Measurements from ENCODE around the gene POU2AF3. TPM values are rescaled to one million over a fixed set of nuclear protein-coding genes. Genes with fewer than 3 reads are reported as not detected.
A peak's percentile ranks its signal among the peaks of the same experiment; 100 is the strongest.

Gene POU2AF3
- total and polyA plus RNA-seq, 2 donors (not counting 1 experiment from before 2014, with no cell fraction given) = 0.51 to 2.1 TPM

GRCh38 chr11:111352935-111353710, 54.8 kb downstream of the POU2AF3 start:
- Histone ChIP-seq H4K20me1 (ENCODE audit: control insufficient read depth, insufficient read depth, low read length, poor library complexity, severe bottlenecking) (peaks cover 50% of the 10 kb centered on the region), H3K36me3 (replicated peaks in 1 of 2; ENCODE audit: control extremely low read depth in 1 of 2, control insufficient read depth in 1 of 2, extremely low read depth in 1 of 2, insufficient read depth in 2 of 2, low read length in 1 of 2) (peaks cover 1 to 71% of the 10 kb centered on the region in 2 experiments), H3K79me2 (ENCODE audit: control insufficient read depth, insufficient read depth, low read length) (peaks cover 8% of the 10 kb centered on the region), H3K9ac (ENCODE audit: low read length) (no peak overlapping the region), H3K27ac (ENCODE audit: low read length in 2 of 2) (peak overlapping the region in 1 of 2 donors; percentile 71), H3K4me3 (ENCODE audit: control extremely low read depth in 1 of 5, extremely low read depth in 1 of 5, insufficient read depth in 1 of 5, low read depth in 2 of 5, low read length in 4 of 5) (no peak overlapping the region), H3K9me3 (ENCODE audit: control extremely low read depth in 1 of 3, control insufficient read depth in 2 of 3, insufficient read depth in 1 of 3, low read length in 2 of 3) (peaks cover 0 to 5% (median 0%) of the 10 kb centered on the region in 3 donors), H3K27me3 (replicated peaks in 1 of 4; ENCODE audit: control extremely low read depth in 1 of 4, control insufficient read depth in 3 of 4, insufficient read depth in 4 of 4, low read length in 3 of 4) (no peaks in the 10 kb centered on the region), H3K4me2 (replicated peaks; ENCODE audit: low read depth, low read length, poor library complexity, severe bottlenecking) (no peak overlapping the region), H2AFZ (ENCODE audit: insufficient read depth, low read depth, low read length, poor library complexity, severe bottlenecking) (no peak overlapping the region), H3K4me1 (ENCODE audit: control insufficient read depth in 2 of 2, insufficient read depth in 2 of 2, low read length in 2 of 2) (peaks cover 18 to 24% of the 10 kb centered on the region in 2 donors)
- 88% methylated on average over 5 of the region's 8 CpGs for WGBS (ENCODE audit: insufficient coverage)
- ATAC-seq (ENCODE audit: low read depth) = peak; percentile 37
- ChIA-PET CTCF (interaction anchor here (3.0 to 32.5 kb wide), 3 partner anchors 11 to 70 kb away, joined by 10 to 922 read pairs (median 16); no protein-coding TSS in a partner anchor), POLR2A (no interaction called here)
- Mint-ChIP-seq H3K27ac (peak overlapping the region; percentile 85), H3K4me3 (no peak overlapping the region), H3K27me3 (no peaks in the 10 kb centered on the region), H3K4me1 (peaks cover 62% of the 10 kb centered on the region), H3K9me3 (ENCODE audit: insufficient read depth) (no peaks in the 10 kb centered on the region)
- DNase-seq = peak; percentile 27
- TF ChIP-seq CTCF (IDR thresholded peaks at IDR 0.05) = no peak
- no peak for TF ChIP-seq EZH2 (IDR thresholded peaks at IDR 0.05; ENCODE audit: borderline replicate concordance, insufficient read depth, low read depth, low read length, poor library complexity, severe bottlenecking)
- intact Hi-C loops (cut with micrococcal nuclease) = no loop called here
